HCEC 1CT (cell line): ENCODE data around the gene S100A16.
A peak's percentile ranks its signal among the peaks of the same experiment; 100 is the strongest.
"Not testable (repeated sequence)": the region's sequence is repeated elsewhere in the genome, so short reads cannot be mapped to it uniquely, and the experiment has no call there.

ENCODE experiments used
- DNase-seq: peaks from one replicate; pipeline ENCODE4 v3.0.0-alpha.2; 2017

S100A16 gene, protein sequence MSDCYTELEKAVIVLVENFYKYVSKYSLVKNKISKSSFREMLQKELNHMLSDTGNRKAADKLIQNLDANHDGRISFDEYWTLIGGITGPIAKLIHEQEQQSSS

GRCh38 chr1:153612755-153613331 lies at the start of gene S100A16:
Gene S100A16, minus strand, starts transcription at chr1:153613137. Its CDS starts 4,986 bp downstream, at chr1:153608151.
- peak; percentile 74 for DNase-seq

DNA sequence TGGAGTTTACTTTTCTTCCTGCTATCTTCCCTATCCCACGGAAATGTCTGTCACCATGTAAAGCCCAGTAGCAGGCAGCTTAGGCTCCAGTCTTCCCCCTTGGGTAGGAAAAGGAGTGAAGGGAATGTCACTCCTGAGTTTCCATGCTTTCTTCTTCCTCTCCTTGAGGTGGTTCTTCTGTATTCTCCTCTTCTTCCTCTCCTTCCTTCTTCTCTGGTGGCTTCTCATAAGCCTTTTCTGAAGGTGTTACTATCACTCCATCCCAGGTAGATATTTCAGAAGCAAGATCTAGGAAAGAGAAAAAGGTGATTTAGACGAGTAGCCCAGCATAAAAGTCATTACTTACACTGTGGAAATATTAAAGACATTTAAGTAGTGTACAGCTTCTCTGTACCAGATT lies 49.3 kb upstream of the S100A16 start:
- DNase-seq, result no peak

DNA sequence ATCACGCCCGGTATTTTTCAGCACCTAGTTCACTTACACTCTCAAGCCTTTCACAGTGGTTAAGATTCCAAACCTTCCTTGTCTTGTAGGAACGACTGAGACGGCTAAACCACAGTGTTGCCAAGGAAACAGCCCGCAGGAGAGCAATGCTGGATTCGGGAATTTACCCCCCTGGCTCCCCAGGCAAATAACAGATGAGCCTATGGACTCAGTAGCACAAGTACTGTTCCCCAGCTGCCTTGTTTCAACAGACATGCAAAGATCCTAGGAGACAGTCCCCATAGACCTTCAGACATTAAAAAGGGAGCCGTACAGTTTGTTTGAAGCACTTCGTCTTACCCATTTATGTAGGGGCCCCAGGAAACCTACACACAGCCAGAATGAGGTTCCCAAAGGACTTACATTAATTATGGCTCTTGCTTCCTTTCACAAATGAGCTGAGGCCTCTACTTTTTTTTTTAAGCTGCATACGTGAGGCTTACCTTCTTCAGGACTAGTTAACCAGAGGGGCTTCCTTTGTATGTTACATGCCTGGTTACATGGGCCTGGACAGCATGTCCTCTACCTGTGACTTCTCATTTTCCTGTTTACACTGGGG lies 48.3 kb upstream of the S100A16 start:
- no peak for DNase-seq

DNA sequence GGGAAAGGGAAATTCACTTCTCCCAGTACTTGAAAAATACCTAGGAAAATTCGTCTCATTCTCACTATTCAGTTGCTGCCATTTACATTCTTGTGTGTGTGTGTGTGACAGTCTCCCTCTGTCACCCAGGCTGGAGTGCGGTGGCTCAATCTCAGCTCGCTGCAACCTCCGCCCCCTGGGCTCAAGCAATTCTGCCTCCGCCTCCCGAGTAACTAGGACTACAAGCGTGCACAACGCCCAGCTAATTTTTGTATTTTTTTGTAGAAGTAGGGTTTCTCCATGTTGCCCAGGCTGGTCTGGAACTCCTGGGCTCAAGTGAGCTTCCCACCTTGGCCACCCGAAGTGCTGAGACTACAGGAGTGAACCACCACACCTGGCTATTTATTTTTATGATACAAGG lies 46.7 kb upstream of the S100A16 start:
- no peak for DNase-seq

DNA sequence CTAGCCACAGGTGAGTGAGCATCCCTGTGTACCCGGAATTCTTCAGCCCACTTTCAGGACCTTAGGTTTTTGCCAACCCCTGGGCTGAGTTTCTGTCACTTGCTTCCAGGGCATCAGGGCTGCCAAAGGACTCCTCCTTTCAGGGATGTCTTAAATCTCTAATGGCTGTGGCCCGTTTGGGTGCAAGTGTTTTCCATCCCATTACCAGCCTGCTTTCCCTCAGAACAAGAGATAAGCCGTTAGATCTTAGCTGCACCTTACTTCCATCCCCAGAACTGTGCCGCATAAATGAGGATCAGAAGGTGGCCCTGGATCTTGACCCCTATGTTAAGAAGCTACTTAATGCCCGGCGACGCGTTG lies 46.2 kb upstream of the S100A16 start:
- DNase-seq, result no peak

- DNase-seq, result peak; percentile 89
These were observed 45.6 kb upstream of the S100A16 start, which contains the start of gene SNAPIN for GRCh38 chr1:153658400-153659174. Gene SNAPIN, plus strand, starts transcription at chr1:153658703. Its CDS starts 41 bp downstream, at chr1:153658744.

- no peak for DNase-seq
These were observed 42.4 kb upstream of the S100A16 start for GRCh38 chr1:153655333-153655732.

DNA sequence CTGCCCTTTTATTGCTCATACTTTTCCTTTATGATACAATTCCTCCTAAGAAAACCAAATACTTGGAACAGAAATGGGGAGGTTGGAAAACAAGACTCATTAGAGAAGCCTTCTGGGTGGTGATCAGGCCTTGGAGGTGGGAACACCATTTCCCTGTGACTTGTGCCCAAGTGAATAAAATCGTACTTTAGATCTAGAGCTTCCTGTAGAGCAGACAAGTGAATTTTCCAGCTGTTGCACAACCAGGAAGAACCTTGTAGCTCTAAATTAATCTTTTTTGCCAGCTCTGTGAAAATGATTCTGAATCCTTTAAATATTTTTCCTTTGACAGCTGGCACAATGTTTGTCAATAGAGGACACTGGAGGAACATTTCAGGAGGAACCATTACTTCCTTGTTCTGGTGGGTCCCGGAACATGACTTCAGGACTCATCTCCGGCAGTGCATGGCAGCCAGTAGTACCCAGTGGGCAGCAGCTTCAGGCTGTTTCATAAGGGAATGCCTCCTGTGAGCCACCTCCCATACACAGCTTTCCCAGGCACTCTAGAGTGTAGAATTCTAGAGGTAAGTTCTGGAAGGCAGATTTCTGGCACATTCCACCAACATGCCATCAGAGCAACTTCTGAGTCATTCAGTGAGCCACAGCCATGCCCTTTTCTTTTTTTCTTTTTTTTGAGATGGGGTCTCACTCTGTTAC lies 40.0 kb upstream of the S100A16 start:
- DNase-seq, result peak; percentile 44

- DNase-seq, result no peak
These were observed 38.8 kb upstream of the S100A16 start for GRCh38 chr1:153651771-153652170.

- no peak for DNase-seq
These were observed 36.9 kb upstream of the S100A16 start for GRCh38 chr1:153649863-153650235.

GRCh38 chr1:153649137-153649862 lies 36.4 kb upstream of the S100A16 start:
- DNase-seq, result no peak

DNA sequence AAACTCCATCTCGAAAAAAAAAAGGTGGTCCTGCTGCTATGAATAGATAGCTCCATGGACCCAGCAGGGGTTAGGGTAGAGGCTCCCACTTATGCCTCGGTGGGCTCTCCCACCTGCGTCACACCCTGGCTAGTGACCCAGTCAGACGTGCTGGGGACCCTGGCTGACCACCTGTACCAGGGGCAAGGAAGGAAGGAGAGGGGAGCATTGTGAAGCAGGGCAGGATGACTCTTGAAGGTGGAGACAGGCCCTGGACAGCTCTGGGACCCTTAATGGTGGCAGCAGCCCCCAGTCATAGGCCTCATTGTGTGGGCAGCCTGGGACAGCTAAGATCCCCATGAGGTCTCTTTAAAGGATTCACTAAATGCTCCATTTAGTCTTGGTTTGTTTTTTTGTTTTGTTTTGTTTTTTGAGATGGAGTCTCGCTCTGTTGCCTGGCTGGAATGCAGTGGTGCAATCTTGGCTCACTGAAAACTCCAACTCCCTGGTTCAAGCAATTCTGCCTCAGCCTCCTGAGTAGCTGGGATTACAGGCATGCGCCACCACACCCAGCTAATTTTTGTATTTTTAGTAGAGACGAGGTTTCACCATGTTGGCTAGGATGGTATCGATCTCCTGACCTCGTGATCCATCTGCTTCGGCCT lies 35.2 kb upstream of the S100A16 start:
- DNase-seq, result no peak

DNA sequence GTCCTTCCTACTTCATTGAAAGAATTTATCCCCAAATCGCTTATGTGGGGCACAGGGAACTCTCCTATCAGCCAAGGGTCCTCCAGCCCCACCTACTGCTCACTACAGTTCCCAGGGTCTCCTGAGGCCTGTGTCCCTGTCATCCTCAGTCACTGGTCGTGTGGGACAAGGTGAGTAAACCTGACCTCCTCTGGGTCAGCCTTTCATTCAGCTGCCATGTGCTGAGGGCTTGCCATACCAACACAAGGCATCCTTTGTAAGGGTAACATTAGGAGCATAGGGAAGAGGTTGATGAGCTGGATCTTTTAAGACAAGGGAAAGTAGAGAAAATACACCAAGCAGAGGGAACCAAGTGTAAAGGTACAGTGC lies 34.4 kb upstream of the S100A16 start:
- no peak for DNase-seq

GRCh38 chr1:153646672-153647345 lies 33.9 kb upstream of the S100A16 start:
- DNase-seq, result no peak

GRCh38 chr1:153643816-153644215 lies 30.9 kb upstream of the S100A16 start:
- no peak for DNase-seq

DNA sequence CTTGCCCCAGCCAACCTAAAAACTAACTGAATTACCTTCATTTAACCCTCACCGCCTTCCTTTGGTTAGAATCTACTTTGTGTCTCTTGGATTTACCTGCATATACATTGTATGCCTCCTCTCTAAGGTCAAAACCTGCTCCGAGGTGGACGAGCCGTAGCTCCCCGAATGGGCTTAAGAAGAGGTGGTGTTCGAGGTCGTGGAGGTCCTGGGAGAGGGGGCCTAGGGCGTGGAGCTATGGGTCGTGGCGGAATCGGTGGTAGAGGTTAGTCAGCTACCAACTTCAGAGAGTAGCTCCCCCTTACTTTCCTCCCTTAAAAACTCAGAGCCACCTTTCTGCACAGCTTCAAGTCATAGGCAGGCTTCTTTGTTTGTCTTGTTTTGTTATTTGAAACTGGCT lies 30.2 kb upstream of the S100A16 start:
- DNase-seq, result no peak

DNA sequence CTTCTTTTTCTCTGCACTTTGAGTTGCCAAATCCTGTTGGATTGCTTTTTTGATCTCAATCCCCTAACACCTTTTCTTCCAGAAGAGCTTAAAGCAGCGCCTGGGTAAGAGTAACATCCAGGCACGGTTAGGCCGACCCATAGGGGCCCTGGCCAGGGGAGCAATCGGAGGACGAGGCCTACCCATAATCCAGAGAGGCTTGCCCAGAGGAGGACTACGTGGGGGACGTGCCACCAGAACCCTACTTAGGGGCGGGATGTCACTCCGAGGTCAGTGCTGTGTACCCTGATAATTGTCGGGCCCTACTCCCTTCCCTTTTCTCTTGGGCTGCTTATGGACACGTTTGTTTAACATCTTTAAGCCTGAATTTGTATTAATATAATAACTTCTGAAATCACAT lies 29.2 kb upstream of the S100A16 start:
- DNase-seq, result no peak

DNA sequence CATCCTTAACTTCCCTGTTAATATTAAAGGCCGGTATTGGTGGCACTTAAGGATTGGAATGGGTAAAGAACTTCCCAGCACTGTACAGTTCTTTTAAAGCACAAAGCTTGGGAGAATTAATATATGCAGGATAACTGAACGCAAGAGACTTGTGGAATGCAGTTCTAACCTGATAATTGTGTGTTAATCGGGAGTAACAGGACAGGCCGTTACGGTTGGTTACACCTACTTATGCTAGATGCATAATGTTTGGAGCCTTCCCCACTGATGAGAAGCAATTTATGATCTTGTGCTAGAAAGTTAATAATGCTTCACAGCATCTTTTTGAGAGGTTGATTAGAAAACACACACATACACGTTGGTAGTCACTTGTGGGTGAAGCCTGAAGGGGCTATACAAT lies 27.9 kb upstream of the S100A16 start:
- DNase-seq, result no peak

GRCh38 chr1:153640213-153640612 lies 27.3 kb upstream of the S100A16 start:
- not testable (repeated sequence) for DNase-seq

GRCh38 chr1:153639280-153639679 lies 26.3 kb upstream of the S100A16 start:
- DNase-seq, result no peak

DNA sequence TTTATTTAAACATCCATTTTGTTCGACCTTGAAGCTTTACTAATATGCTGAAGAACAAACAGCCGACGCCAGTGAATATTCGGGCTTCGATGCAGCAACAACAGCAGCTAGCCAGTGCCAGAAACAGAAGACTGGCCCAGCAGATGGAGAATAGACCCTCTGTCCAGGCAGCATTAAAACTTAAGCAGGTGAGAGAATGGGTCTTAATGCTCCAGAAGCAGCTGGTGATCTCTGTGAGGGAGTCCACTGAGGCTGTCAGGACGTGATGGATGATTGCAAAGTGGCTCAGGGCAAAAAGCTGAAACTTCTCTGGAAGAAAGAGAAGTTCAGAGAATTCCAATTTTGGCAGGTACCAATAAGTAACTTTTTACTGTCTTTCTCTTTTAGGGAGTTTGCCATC lies 25.3 kb upstream of the S100A16 start:
- DNase-seq, result no peak

GRCh38 chr1:153636312-153636711 lies 23.4 kb upstream of the S100A16 start:
- no peak for DNase-seq
